Inflammatory macrophage (primary cell): ENCODE data around the gene HTRA1.

Source experiments
- DNase-seq, 2 donors: peaks; one replicate each; pipeline ENCODE4 v3.0.0-alpha.2; 2020 to 2022

The HTRA1 gene

DNA sequence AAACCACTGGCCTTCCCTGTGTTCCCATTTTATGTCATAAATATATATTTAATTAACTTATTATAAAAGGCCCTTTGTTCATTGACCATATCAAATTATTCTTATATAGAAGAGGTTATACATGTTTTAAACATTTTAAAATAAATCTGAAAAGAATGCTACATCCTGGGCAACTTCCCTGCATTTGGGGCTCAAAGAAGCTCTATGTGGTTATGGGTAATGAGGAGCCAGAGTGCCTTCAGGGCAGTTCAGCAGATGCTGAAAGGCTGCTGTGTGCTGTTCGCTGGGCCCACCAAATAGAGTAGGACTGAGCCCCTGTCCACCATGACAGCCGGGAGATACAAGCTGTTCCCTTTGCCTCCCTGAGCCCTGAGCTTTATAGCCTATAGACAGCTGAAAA lies 35.9 kb downstream of the HTRA1 start:
- DNase-seq: no peak

DNA sequence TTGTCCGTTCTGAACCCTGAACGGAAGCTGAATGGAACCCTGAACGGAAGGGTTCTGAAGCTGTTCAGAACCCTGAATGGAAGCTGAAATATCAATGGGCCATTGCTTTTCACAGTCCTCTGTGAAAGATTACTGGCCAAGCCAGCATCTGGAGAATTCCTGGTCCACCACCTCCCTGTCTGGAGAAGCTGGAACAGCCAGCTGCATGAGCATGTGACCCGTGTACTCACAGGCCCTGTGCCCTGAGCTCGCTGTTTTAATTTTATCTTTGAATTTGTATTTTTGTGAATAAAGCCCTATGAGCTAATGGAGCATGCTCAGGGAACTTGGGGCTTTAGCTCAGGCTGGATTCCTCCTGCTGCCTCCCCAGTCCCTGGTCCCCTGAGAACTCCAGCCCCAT lies 37.2 kb downstream of the HTRA1 start:
- no peak for DNase-seq

DNA sequence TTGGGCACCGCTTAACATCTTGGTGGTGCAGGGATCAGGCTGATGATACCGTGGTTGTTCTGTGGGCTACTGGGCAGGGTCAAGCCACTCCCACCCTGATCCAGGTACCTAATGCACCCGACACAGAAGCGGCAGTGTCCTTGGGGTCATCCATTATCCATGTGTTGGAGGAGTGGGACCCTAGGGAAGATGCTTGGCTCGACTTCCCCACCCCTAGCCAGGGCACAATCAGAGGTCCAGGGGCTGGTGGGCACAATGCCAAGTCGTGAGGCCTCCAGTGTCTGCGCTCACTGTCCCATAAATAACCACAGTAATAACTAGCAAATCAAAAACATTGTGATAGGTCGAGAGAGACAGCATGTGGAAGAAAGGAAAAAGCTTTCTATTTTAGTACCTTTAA lies 37.7 kb downstream of the HTRA1 start:
- no peak for DNase-seq

DNA sequence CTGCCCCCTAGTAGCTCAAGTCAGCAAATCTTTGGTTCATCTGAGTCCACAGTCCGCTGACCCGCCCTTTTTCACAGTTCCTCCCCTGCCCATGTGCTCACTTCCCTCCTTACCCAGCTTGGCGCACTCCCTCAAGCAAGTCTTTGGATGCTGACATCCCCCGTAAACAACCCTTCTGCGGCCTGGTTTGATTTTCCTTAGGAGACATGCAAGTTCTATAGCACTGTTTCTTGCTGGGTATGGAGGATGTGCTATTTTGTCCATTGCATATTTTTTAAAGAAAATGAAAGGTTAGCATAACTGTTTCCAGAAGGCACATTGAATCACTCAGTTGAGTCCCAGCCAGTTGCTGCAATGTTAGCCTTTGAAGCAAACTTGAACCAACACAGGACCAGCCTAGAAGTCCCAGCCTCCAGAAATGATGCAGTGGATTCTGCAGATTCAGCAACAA lies 38.2 kb downstream of the HTRA1 start:
- peak in 1 of 2 donors; percentile 4 for DNase-seq

DNA sequence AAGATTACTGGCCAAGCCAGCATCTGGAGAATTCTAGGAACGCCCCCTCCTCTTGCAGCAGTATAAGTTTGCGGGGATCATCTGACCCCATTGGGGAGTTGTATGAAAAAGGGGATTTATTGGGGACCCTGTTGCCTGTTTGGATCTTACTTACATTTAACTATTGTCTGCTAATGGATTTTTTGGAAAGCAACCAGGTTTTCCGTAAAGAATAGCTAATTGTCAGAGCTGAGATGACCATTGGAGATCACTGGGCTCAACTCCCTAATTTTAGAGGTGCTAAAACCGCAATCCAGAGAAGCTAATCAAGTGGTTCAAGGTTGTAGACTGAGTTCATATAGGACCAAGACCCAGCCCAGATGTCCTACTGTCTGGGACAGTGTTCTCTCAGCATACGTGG lies 38.8 kb downstream of the HTRA1 start:
- no peak for DNase-seq

DNA sequence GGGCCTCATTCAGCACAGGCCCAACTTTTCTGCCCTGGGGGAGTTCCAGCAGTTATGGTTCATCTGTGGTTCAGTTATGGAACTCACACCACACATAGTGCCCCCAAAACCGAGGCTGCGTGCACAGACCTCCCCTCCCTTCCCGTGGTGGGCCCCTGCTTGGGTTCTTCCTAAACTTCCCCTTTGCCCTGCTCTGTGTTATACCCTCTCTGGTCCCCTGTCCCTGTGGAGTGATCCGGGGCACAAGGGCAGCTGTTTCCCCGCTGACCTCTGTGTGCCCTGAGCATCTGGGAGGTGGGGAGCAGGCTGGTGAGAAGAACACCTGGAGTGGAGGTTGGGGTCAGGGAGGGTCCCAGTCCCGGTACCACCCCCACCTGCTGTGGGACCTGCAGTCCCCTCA lies 39.4 kb downstream of the HTRA1 start:
- DNase-seq: no peak

DNA sequence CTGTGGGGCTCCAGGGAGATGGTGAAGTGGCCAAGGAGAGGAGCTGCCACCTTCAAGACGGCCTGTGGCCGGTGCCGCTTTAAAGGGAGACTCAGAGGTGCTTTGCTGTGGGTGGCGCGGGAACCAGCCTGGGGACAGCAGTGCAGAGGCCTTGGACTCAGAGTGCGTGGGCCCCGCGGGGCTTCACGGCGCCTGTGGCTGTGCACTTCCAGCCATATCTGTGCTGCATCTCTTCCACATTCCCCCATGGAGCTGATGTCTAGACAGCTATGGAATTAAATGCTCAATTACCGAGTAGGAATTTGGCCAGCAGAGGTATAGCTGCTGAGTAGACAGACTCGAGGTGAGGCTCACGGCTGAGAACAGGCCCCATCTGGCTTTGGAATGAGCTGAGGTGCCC lies 41.7 kb downstream of the HTRA1 start:
- DNase-seq: no peak

DNA sequence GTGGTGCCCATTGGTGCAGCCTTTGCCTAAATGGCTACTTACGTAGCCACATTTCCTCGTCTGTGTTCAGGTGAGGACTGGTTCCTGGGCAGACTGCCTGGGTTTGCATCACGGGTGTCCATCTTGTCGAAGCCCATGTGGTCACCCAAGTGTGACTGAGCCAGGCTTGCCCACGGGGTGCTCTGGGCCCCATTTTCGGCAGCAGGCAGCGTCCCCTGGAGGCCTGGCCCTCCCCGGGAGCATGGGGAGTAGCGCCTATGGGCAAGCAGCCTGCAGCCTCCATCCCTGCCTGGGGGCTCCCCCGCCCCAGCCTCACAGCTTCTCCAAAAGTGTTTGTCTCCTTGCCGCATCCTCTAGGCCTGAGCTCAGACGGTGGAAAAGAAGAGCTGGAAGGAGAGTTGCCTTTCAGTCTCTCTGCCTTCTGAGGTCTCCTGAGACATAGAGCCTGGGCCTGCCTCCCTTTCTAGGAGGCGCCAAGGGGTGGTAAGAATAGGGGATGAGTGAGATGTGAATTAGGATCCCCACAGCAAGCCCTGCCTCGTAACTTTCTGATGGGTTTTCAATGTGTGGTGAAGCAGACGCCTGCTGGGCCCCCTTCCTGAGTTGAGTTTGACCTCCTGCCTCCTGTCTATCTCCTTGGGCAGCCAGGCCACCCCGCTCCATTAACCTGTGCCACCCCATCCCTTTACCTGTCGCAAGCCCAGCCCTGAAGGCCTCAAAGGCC lies 42.7 kb downstream of the HTRA1 start:
- DNase-seq: no peak

DNA sequence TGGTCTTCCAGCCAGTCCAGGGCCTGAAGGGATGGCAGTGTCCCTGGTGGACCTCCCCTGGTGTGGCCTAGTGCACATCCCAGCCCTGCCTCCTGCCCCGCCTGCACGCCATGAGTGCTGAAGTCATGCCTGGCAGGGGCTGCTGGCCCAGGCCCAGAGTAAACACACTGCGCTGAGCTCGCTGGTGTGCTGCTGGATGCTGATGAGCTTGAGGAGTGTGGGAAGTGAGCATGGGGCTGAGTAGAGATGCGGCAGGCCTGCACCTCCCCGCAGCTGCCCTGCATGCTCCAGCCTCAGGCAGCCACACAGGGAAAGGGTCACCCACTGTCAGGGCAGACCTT lies 43.2 kb downstream of the HTRA1 start:
- DNase-seq: no peak

DNA sequence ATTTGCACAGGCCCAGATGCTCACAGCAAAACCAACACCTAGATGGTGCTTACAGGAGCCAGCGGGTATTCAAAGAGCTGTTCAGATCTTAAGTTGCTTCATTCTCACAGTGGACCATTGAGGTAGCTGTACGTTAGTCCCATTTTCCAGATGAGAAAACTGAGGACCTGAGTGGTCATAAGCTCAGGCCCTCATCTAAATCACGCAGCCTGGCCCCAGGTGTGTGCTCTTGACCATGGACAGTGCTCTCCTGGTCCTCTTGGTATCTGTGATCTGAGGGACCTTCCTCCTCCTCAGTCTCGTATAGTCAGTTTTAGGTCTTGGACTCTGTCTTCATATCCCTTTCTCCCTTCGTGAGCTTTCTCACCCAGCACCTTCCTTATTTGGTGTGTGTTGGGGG lies 43.7 kb downstream of the HTRA1 start:
- DNase-seq: no peak

DNA sequence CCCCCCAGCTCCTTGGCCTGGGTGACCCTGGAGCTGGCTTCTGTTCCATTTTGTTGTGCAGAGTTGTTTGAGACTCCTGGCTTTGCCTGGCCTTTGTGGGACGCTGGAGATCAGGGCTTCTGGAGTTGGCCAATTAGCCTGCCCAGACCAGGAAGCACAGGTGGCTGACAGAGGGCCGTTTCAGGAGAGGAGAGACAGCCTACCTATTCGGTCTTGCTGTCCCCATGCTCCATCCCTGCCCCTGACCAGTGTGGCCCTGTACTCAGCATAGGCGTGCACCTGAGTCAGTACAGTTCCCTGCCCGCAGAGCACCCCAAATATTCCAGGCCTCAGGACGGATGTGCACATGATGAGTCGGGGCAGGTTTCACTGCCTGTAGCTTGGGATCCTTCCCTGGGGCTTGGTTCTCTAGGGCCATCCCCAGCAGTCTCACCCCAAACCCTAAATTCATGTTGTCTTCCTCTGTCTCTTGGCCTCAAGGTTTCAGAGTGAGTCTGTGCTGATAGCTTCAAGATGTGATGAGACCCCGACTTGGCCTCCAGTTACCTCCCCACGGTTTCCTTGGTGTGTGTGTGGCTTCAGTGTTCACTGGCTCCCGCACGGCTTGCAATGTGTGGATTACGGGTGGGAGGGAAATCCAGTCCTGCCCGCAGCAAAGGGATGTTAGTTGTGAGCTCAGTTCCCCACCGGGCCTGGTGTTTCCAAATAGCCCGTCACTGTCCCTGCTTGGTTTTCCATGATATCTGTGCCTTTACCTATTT lies 44.7 kb downstream of the HTRA1 start:
- DNase-seq: no peak

DNA sequence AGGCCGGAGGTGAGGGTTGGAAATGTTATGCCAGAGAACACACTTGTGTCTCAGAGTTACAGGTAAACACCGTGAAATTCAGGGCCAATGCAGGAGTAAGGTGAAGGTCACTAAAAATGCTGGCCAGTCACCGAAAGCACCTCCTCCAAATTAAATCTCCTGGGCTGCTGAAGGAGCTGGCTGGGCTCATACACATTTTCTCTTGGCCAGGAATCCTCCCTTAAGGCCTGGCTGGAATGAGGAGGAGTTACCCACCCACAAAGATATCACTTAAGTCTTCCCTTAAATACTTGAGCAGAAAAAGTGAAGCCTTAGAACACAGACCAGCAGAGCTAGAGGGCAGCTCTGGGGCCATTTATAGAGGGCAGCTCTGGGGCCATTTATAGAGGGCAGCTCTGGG lies 46.3 kb downstream of the HTRA1 start:
- DNase-seq: no peak

DNA sequence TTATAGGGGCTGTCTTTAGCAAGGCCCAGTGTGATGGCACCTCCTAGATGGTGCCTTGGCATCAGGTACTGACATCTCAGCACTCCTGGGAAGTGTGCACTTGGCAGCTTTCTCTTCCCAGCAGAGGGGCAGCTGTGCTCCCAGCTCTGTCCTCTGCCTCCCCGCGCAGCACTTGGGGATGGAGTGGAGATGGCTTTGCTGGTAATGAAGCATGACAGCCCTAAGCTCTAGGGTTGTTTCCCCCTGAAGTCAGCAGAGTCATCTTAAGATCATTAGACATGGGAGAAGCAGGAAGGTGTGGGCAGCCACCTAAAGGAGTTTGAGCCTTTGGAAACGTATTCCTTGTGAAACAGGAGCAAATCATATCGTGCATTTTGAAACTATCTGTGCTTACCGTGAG lies 46.7 kb downstream of the HTRA1 start:
- DNase-seq: peak in 1 of 2 donors; percentile 5

DNA sequence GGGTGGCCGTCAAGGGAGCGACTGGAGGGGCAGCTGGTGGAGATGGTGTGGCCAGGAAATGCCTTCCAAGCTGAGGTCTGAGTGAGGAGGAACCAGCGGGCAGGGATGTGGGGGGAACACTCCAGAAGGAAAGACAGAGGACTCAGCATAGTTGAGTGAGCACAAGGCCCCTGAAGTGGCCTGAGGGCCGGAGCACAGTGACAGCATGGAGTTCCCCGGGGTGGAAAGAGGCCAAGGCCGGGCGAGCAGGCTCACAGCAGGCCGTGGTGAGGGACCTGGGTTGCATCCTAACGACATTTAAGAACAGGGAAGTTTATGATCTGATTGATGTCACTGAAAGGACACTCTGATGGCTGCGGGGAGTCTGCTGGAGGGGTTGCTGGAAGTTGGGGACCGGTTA lies 48.0 kb downstream of the HTRA1 start:
- no peak for DNase-seq

DNA sequence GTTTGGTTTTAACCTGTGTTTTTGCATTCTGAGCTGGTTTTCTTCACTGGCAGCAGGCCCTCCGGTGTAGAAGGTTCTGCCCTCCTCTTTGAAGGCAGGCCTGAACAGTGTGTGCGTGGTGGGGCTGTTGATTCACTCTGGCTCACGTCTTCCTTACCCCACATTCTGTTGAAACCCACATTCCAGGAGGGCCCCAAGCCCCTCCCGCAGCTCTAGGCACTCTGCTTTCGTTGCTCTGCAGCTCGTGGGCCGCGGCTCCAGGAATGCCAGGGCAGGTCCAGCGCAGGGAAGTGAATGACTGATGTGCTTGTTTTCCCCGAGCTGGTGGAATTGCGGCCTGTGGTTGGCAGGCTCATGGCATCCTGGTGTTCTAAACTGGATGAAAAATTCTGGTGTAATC lies 49.0 kb downstream of the HTRA1 start:
- no peak for DNase-seq

DNA sequence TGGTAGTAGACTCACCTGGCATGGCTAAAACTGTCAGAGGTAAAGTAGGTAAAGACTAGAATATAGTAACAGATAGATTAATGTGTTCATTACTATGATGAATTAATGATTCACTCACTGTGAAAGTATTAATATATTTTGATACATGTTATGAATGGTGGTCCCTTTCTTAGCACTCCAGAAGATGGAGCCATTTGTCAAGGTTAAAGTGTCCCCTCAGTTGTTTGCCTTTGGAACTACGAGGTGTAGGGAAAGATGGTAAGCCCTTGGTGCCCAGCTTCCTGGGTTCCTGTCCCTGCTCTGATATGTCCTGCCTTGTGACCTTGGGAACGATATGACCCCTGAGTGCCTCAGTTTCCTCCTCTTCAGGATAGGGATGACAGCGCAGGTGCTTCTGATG lies 49.4 kb downstream of the HTRA1 start:
- DNase-seq: no peak

DNA sequence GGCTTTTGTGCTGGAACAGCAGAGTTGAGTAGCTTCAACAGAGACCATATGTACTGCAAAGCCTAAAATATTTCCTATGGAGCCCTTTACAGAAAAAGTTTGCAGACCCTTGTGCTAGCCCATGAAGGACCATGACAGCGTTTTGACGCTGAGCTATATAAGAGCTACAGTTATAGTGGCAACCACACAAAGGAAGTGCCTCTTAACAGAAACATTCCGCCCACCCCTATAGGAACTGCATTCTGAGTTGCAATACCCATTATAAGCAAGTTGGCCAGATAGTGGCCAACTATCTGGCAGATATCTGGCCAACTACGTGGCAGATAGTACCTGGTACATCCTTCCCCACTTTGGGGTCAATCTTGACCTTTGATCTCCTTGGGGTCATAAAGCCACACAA lies 51.7 kb downstream of the HTRA1 start:
- peak in 1 of 2 donors; percentile 47 for DNase-seq

DNA sequence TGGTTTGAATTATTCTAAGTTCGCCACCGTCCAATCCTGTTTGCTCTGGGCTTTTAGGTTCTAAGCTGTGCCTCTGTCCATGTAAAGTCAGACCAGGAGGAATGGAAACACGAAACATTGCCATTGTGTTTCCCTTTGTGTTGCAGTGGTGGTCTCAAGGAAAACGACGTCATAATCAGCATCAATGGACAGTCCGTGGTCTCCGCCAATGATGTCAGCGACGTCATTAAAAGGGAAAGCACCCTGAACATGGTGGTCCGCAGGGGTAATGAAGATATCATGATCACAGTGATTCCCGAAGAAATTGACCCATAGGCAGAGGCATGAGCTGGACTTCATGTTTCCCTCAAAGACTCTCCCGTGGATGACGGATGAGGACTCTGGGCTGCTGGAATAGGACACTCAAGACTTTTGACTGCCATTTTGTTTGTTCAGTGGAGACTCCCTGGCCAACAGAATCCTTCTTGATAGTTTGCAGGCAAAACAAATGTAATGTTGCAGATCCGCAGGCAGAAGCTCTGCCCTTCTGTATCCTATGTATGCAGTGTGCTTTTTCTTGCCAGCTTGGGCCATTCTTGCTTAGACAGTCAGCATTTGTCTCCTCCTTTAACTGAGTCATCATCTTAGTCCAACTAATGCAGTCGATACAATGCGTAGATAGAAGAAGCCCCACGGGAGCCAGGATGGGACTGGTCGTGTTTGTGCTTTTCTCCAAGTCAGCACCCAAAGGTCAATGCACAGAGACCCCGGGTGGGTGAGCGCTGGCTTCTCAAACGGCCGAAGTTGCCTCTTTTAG lies 52.9 kb downstream of the HTRA1 start:
- no peak for DNase-seq

DNA sequence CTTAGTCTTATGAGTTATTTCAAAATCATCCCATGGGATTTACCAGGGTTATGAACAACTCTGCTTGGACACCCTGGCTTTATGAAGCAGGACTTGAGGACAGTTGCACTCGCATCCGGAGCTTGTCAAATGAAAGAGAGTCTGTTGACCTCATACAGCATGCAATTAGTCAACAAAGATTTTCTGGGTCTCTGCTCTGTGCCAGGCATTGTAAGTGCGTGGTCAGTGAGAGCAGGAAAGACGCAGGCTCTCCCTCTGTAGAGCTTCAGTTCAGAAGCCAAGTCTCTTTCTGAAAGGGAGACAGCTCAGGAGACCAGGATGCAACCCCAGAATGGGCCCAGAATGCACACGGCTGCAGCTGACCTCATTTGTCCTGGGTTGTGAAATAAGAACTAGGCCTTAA lies 53.7 kb downstream of the HTRA1 start:
- no peak for DNase-seq

DNA sequence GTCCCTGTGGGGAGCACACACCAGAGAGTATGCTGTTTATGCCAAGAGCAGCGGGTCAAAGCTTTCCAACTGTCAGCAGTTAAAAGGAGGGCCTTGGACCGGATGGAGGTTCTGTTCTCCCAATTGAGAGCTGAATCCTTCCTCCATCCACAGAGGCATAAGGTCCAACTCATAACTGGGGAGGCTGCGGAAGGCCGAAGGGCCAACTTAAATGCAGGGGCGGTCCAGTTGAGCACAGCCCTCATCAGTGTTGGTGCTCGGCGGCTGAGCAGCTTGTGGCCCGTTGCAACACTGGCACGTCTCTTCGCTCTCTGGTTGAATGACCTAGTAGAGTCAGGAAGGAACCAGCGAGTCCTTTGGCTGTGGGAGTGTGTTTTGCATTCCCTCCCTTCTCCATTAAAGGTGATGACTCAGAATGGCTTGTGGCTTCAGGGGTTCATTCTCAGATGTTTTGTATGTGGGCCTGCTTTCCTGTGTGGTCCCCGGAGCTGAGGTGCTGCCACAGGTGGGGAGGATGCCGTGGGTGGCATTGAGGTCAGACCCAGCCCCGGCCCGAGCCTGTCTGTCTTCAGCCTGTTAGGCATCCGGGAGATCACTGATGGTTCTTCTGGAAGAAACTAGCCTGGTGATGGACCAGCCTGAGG lies 54.4 kb downstream of the HTRA1 start:
- no peak for DNase-seq

DNA sequence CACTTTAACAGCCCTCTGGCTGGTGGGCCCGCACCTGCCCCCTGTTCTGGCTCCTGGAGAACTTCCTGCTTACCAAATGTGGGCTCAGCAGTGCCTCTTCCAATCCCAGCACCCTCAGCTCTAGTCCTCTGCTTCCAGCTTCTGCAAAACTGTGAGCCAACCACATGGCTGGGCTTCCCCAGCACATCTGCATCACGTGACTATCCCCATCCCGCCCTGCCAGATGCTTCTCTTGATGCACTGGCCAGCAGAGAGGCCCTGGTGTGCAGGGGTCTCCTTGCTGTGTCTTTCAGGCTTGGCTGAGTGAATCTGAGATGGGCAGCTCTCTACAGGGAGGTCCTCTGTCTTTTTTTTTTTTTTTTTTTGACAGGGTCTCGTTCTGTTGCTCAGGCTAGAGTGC lies 55.4 kb downstream of the HTRA1 start:
- DNase-seq: peak in 1 of 2 donors; percentile 5

DNA sequence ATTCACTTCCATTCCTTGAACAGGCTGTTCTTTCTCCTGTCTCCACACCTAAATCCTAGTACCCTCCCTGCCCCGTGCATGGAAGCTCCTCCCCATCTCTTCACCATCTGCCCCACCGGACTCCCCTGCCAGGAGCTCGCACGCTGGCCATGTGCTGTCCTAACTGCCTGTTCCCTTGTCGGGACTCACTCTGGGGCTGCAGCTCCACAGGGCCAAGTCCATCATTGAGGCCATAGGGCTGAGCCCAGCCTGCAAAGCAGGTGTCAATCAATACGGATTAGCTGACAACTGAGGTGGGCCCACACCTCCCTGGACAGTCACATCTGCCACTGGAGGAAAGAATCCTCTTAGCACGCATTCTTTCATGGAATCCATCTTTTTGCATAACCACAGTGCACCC lies 57.8 kb downstream of the HTRA1 start:
- DNase-seq: no peak

DNA sequence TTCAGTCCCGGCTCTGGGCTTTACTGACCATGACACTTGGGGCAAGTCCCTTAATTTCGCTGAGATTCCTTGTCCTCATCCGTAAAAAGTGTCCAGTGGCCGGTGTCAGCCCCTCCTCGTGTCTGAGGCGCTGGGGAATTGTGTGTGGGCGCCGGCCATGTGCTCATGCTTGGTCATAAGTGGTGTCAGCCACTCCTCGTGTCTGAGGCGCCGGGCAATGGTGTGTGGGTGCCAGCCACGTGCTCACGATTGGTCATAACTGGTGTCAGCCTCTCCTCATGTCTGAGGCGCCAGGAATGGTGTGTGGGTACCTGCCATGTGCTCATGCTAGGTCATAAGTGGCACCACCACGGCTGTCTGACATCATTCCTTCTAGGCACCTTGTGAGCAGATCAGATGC lies 58.5 kb downstream of the HTRA1 start:
- DNase-seq: no peak
